HepG2 (cell line): ENCODE measurements around the gene LIN28B. TPM values are rescaled to one million over a fixed set of nuclear protein-coding genes. Genes with fewer than 3 reads are reported as not detected.

Source experiments
- ATAC-seq: fragments of 200-7000 bp; cut with Tn5 transposase; 3 replicates; pipeline ENCODE4 v1.9.1; 2020; ENCODE audit warnings: mild to moderate bottlenecking, moderate library complexity
- BruUV-seq: library from RNA; stranded (reverse); fragments of 400-500 nt; replicated peaks from 2 replicates; lab custom pipeline; 2021; lab: Mats Ljungman, UMichigan
- CTCF ChIA-PET: fragments of 300-600 bp; formaldehyde crosslinking; extraction: SDS; loops from one replicate; lab custom pipeline; 2021; ENCODE audit warnings: low total read pairs, inconsistent platforms, low intra/inter-chr PET ratio; lab: Yijun Ruan, JAX
- POLR2A ChIA-PET: fragments of 350-600 bp; sonication (Branson Sonifier 250); formaldehyde crosslinking; loops from one replicate; lab custom pipeline; 2020; ENCODE audit warnings: antibody characterized with exemption, inconsistent platforms; lab: Yijun Ruan, JAX
- DNase-seq: peaks from one replicate; pipeline ENCODE4 v3.0.0-alpha.2; 2015; ENCODE audit warnings: low spot score
- FAIRE-seq: peaks from 3 replicates; lab custom pipeline; 2011; peaks lifted over from hg19 to GRCh38; lab: Jason Lieb, UNC
- H2AFZ ChIP-seq: one replicate; pipeline ENCODE4 v1.6.1; 2011; ENCODE audit warnings: low read length, inconsistent platforms
- H3K27ac ChIP-seq: fragments of 300-600 bp; 3 replicates; pipeline ENCODE4 v1.8.0; 2011; ENCODE audit warnings: mixed run types, mild to moderate bottlenecking, mixed read lengths, low read length, inconsistent platforms; ENCODE audit not compliant: insufficient read depth; ENCODE audit errors: extremely low read length
- H3K27me3 ChIP-seq, 2 experiments: fragments of 200-600 bp in 1 of 2; 2 replicates in 1 of 2; 3 replicates in 1 of 2; pipeline versions ENCODE4 v1.6.0 to v1.8.0; 2011; ENCODE audit warnings: low read length in 2 of 2, mild to moderate bottlenecking in 2 of 2, moderate library complexity in 2 of 2, inconsistent platforms in 1 of 2; ENCODE audit not compliant: insufficient read depth in 2 of 2, control insufficient read depth in 1 of 2
- H3K36me3 ChIP-seq, 2 experiments: fragments of 200-600 bp in 1 of 2; replicated peaks in 1 of 2; 2 replicates in 1 of 2; 3 replicates in 1 of 2; pipeline versions ENCODE4 v1.5.1 to v1.8.0; 2011; ENCODE audit warnings: low read length in 2 of 2, inconsistent platforms in 1 of 2; ENCODE audit not compliant: insufficient read depth in 2 of 2, control insufficient read depth in 1 of 2
- H3K4me1 ChIP-seq: 2 replicates; pipeline ENCODE4 v1.5.1; 2012; ENCODE audit warnings: low read length, inconsistent platforms; ENCODE audit not compliant: insufficient read depth
- H3K4me2 ChIP-seq: 2 replicates; pipeline ENCODE4 v1.6.0; 2011; ENCODE audit warnings: low read depth, low read length, inconsistent platforms
- H3K4me3 ChIP-seq, 3 experiments: fragments of 200-600 bp in 1 of 3; sonication (generic), shearing (Covaris generic) in 1 of 3; replicated peaks in 1 of 3; 2 replicates each; pipeline ENCODE4 v1.5.1; 2011 to 2016; ENCODE audit warnings: low read length in 3 of 3, inconsistent platforms in 2 of 3, low read depth in 2 of 3, mild to moderate bottlenecking in 2 of 3, control low read depth in 1 of 3, mixed read lengths in 1 of 3; ENCODE audit not compliant: insufficient read depth in 1 of 3
- H3K79me2 ChIP-seq: one replicate; pipeline ENCODE4 v1.6.1; 2011; ENCODE audit warnings: low read length, inconsistent platforms; ENCODE audit not compliant: insufficient read depth
- H3K9ac ChIP-seq: 2 replicates; pipeline ENCODE4 v1.6.0; 2011; ENCODE audit warnings: mild to moderate bottlenecking, low read depth, low read length, inconsistent platforms; ENCODE audit not compliant: insufficient read depth
- H3K9me3 ChIP-seq: 2 replicates; pipeline ENCODE4 v1.5.1; 2012; ENCODE audit warnings: mild to moderate bottlenecking, low read length
- H4K20me1 ChIP-seq: 2 replicates; pipeline ENCODE4 v1.6.0; 2011; ENCODE audit warnings: inconsistent platforms, mild to moderate bottlenecking, low read length, moderate library complexity; ENCODE audit not compliant: insufficient read depth
- FOXA1 ChIP-seq, 2 experiments: fragments of 450-650 bp in 1 of 2; sonication (generic) in 1 of 2; formaldehyde crosslinking in 1 of 2; IDR thresholded peaks; 2 replicates each; pipeline versions ENCODE4 v1.4.0 to v1.6.1; 2016 to 2020; ENCODE audit warnings: missing genetic modification reagents in 1 of 2
- GATAD2A ChIP-seq: IDR thresholded peaks from 2 replicates; pipeline ENCODE4 v1.6.1; 2016
- HCFC1 ChIP-seq: fragments of 150-350 bp; IDR thresholded peaks from 2 replicates; pipeline ENCODE4 v1.6.1; 2014; ENCODE audit warnings: low read depth, low read length
- HNRNPH1 ChIP-seq: fragments of 200-400 bp; formaldehyde crosslinking; optimal IDR thresholded peaks from 2 replicates; pipeline ENCODE3; 2017; ENCODE audit warnings: mild to moderate bottlenecking, low read depth, low read length
- HNRNPUL1 ChIP-seq: fragments of 200-400 bp; formaldehyde crosslinking; IDR thresholded peaks from 2 replicates; pipeline ENCODE4 v1.6.1; 2017; ENCODE audit warnings: low read depth, mild to moderate bottlenecking, low read length, moderate library complexity
- JUNB ChIP-seq: sonication (generic); formaldehyde crosslinking; IDR thresholded peaks from 2 replicates; pipeline ENCODE4 v1.8.0; 2022; ENCODE audit warnings: missing genetic modification reagents, mild to moderate bottlenecking, borderline replicate concordance
- MAFF ChIP-seq: IDR thresholded peaks from 2 replicates; pipeline ENCODE4 v1.6.1; 2011; ENCODE audit warnings: low read depth, low read length, improper control_type of control experiment
- MAFK ChIP-seq, 2 experiments: IDR thresholded peaks in 1 of 2; conservative IDR thresholded peaks in 1 of 2; 2 replicates each; pipeline ENCODE4 v1.6.1; 2011; ENCODE audit warnings: improper control_type of control experiment in 2 of 2, low read length in 2 of 2
- MTERF4 ChIP-seq: sonication (generic); formaldehyde crosslinking; IDR thresholded peaks from 2 replicates; pipeline ENCODE4 v1.8.0; 2023; ENCODE audit warnings: mild to moderate bottlenecking, missing genetic modification reagents
- RARG ChIP-seq: sonication (generic); formaldehyde crosslinking; IDR thresholded peaks from 2 replicates; pipeline ENCODE4 v1.4.0; 2020; ENCODE audit warnings: low read depth, mild to moderate bottlenecking, missing genetic modification reagents
- SMARCC2 ChIP-seq: fragments of 450-650 bp; IDR thresholded peaks from 2 replicates; pipeline ENCODE4 v1.6.1; 2017; ENCODE audit warnings: antibody characterized with exemption, mild to moderate bottlenecking
- SP4 ChIP-seq: sonication (generic); formaldehyde crosslinking; IDR thresholded peaks from 2 replicates; pipeline ENCODE4 v1.8.1; 2023; ENCODE audit warnings: mild to moderate bottlenecking, missing genetic modification reagents
- TAF1 ChIP-seq: sonication (generic); formaldehyde crosslinking; IDR thresholded peaks from 2 replicates; pipeline ENCODE4 v1.4.0; 2020; ENCODE audit warnings: missing genetic modification reagents
- TBX2 ChIP-seq: sonication (generic); formaldehyde crosslinking; IDR thresholded peaks from 2 replicates; pipeline ENCODE4 v1.5.0; 2020; ENCODE audit warnings: missing genetic modification reagents, mild to moderate bottlenecking, borderline replicate concordance
- TCF12 ChIP-seq, 2 experiments: fragments of 450-650 bp in 1 of 2; sonication (generic) in 1 of 2; formaldehyde crosslinking in 1 of 2; IDR thresholded peaks; 2 replicates each; pipeline versions ENCODE4 v1.6.1 to v1.8.0; 2017 to 2022; ENCODE audit warnings: antibody characterized with exemption in 1 of 2, mild to moderate bottlenecking in 1 of 2, missing genetic modification reagents in 1 of 2, moderate library complexity in 1 of 2
- TEAD3 ChIP-seq: optimal IDR thresholded peaks from 2 replicates; pipeline ENCODE3; 2016; ENCODE audit warnings: borderline replicate concordance
- ZNF335 ChIP-seq: sonication (generic); formaldehyde crosslinking; IDR thresholded peaks from 2 replicates; pipeline ENCODE4 v1.4.0; 2020; ENCODE audit warnings: missing genetic modification reagents
- ZNF350 ChIP-seq: sonication (generic); formaldehyde crosslinking; IDR thresholded peaks from 2 replicates; pipeline ENCODE4 v1.4.0; 2020; ENCODE audit warnings: mild to moderate bottlenecking, low read depth, missing genetic modification reagents, borderline replicate concordance
- ZNF557 ChIP-seq: sonication (generic); formaldehyde crosslinking; IDR thresholded peaks from 2 replicates; pipeline ENCODE4 v1.4.0; 2020; ENCODE audit warnings: missing genetic modification reagents
- ZNF558 ChIP-seq: sonication (generic); formaldehyde crosslinking; IDR thresholded peaks from 2 replicates; pipeline ENCODE4 v1.9.0; 2022; ENCODE audit warnings: mild to moderate bottlenecking, missing genetic modification reagents, borderline replicate concordance
- ZSCAN29 ChIP-seq: sonication (generic); formaldehyde crosslinking; conservative IDR thresholded peaks from 2 replicates; pipeline ENCODE4 v1.4.0; 2020; ENCODE audit warnings: mild to moderate bottlenecking, missing genetic modification reagents
- WGBS: methylation state at CpG from one replicate; pipeline ENCODE4 v1.1.6; 2017; ENCODE audit warnings: low lambda C conversion rate; 5-methylcytosine and 5-hydroxymethylcytosine counted together
- in situ Hi-C: cut with HindIII; loops from 2 replicates; pipeline ENCODE4 v1.10.0; 2017; ENCODE audit warnings: low pct_unique_long_range_greater_than_20kb; ENCODE audit not compliant: extremely low pct_ligation_motif_present
- intact Hi-C: fragments of 100-400 bp; cut with micrococcal nuclease; formaldehyde crosslinking; loops from one replicate; pipeline ENCODE4 v1.10.0; 2022; ENCODE audit not compliant: unreplicated experiment
- polyA plus RNA-seq, 8 experiments: library from polyadenylated mRNA; depleted of rRNA in 3 of 8; stranded (reverse) in 7 of 8; unstranded in 1 of 8; fragments of >200 nt; fragmentation: Illumina TruSeq in 4 of 8; extraction: Trizol in 4 of 8; gene quantifications; 2 replicates each; pipeline versions ENCODE4 v1.2.1 to v1.2.3, GENCODE V29; 2011 to 2016; ENCODE audit warnings: low read depth in 4 of 8, missing spikeins in 1 of 8, mixed read lengths in 1 of 8; ENCODE audit not compliant: insufficient read depth in 1 of 8
- total RNA-seq, 5 experiments: library from RNA; depleted of rRNA; stranded (reverse); fragments of >200 nt; fragmentation: Illumina TruSeq; extraction: Trizol; gene quantifications; 2 replicates each; pipeline ENCODE4 v1.2.3, GENCODE V29; 2016; ENCODE audit warnings: low read depth in 1 of 5

The LIN28B gene
- total and polyA plus RNA-seq, 2 of the 13 experiments (the other 11 are each of a cell fraction or from before 2014, with no cell fraction given) = 14.5 to 56.8 TPM

- Histone ChIP-seq H3K27me3 (no peaks in the 10 kb centered on the region; a peak in 1 of 5 replicates), H3K9ac (no peak overlapping the region), H2AFZ (no peak overlapping the region), H3K4me3 (no peak overlapping the region), H3K27ac (no peak overlapping the region), H4K20me1 (no peaks in the 10 kb centered on the region), H3K36me3 (no peaks in the 10 kb centered on the region), H3K4me2 (no peak overlapping the region), H3K9me3 (no peaks in the 10 kb centered on the region), H3K79me2 (no peaks in the 10 kb centered on the region), H3K4me1 (peaks cover 30% of the 10 kb centered on the region)
- no peak for FAIRE-seq
- ATAC-seq = no peak
- ChIA-PET POLR2A (no interaction called here), CTCF (no interaction called here)
- 99% methylated on average over 2 of the region's 2 CpGs for WGBS
- intact Hi-C loops = no loop called here
- no peak for DNase-seq
- no TSS peak for BruUV-seq
- in situ Hi-C loops = no loop called here
- TF ChIP-seq MTERF4 (no peak), MAFF (peak; percentile 77), HNRNPUL1 (no peak), MAFK (conservative IDR thresholded peaks at IDR 0.05 in 1 of 2, IDR thresholded peaks at IDR 0.05 in 1 of 2; ENCODE audit: low read length in 2 of 2) (peak; percentile 65 to 85; a peak in 3 of 4 replicates), HNRNPH1 (no peak), ZNF335 (CRISPR knock-in tag) (no peak)
These were observed 87.1 kb downstream of the LIN28B start for GRCh38 chr6:105043979-105044378.

GRCh38 chr6:105045526-105045925 lies 88.6 kb downstream of the LIN28B start:
- H3K4me2 ChIP-seq = no peak overlapping the region
- H3K9me3 ChIP-seq = no peaks in the 10 kb centered on the region
- H4K20me1 ChIP-seq = no peaks in the 10 kb centered on the region
- no peak overlapping the region for H3K9ac ChIP-seq
- H2AFZ ChIP-seq = no peak overlapping the region
- POLR2A ChIA-PET = no interaction called here
- WGBS = 100% methylated on average over 1 of the region's 1 CpG
- FAIRE-seq = no peak
- CTCF ChIA-PET = no interaction called here
- DNase-seq = peak; percentile 77
- intact Hi-C loops (no loop called here), in situ Hi-C loops (no loop called here)
- no TSS peak for BruUV-seq
- ATAC-seq = peak; percentile 98
- H3K27ac ChIP-seq = no peak overlapping the region
- no peaks in the 10 kb centered on the region for H3K36me3 ChIP-seq
- H3K27me3 ChIP-seq = no peaks in the 10 kb centered on the region
- peaks cover 30% of the 10 kb centered on the region for H3K4me1 ChIP-seq
- H3K79me2 ChIP-seq = no peaks in the 10 kb centered on the region
- H3K4me3 ChIP-seq = no peak overlapping the region
- 0 out of 2 replicates have a peak, but pooled peaks have one; percentile 26 for TF ChIP-seq GATAD2A (CRISPR knock-in tag)
- TF ChIP-seq SMARCC2 = 0 out of 2 replicates have a peak, but pooled peaks have one; percentile 31
- no peak for TF ChIP-seq TAF1 (CRISPR knock-in tag)
- TF ChIP-seq SP4 (CRISPR knock-in tag) = no peak
- no peak for TF ChIP-seq ZNF350 (CRISPR knock-in tag)
- TF ChIP-seq TBX2 (CRISPR knock-in tag) = peak; percentile 25; the same call in 1 of the 2 replicates
- TF ChIP-seq ZSCAN29 (CRISPR knock-in tag) = 0 out of 2 replicates have a peak, but pooled peaks have one; percentile 31
- peak; percentile 68; the same call in 1 of the 2 replicates for TF ChIP-seq JUNB (CRISPR knock-in tag)
- no peak for TF ChIP-seq ZNF557 (CRISPR knock-in tag)
- no peak for TF ChIP-seq TCF12 (IDR thresholded peaks at IDR 0.05)
- TF ChIP-seq TCF12 (CRISPR knock-in tag; IDR thresholded peaks at IDR 0.05) = no peak
- TF ChIP-seq HCFC1 = no peak
- peak; percentile 27 for TF ChIP-seq TEAD3 (CRISPR knock-in tag)
- no peak for TF ChIP-seq FOXA1 (IDR thresholded peaks at IDR 0.05)
- TF ChIP-seq FOXA1 (CRISPR knock-in tag; IDR thresholded peaks at IDR 0.05) = peak; percentile 73
- no peak for TF ChIP-seq ZNF558 (CRISPR knock-in tag)
- no peak for TF ChIP-seq RARG
